ENCODE measurements around the gene CCL22.

- TF ChIP-seq CTCF (conservative IDR thresholded peaks at IDR 0.05) (no peak), ZFX (IDR thresholded peaks at IDR 0.05) (no peak)
These were observed 13.6 kb upstream of the CCL22 start for GRCh38 chr16:57345021-57345420.

Data from C4-2B (cell line).